Pancreas (tissue), 10 donors: Measurements from ENCODE around the gene MAN1A1. TPM values are rescaled to one million over a fixed set of nuclear protein-coding genes. Genes with fewer than 3 reads are reported as not detected.
A peak's percentile ranks its signal among the peaks of the same experiment; 100 is the strongest.

Experiments used
- ATAC-seq, 4 donors: fragments of 200-7000 bp; cut with Tn5 transposase; one replicate each; pipeline versions ENCODE4 v1.8.0 to v1.9.1; 2020; ENCODE audit warnings: mild to moderate bottlenecking in 4 of 4, moderate library complexity in 4 of 4
- DNase-seq, 6 donors: peaks; one replicate each; pipeline ENCODE4 v3.0.0-alpha.2; 2020
- FAIRE-seq: peaks from 2 replicates; lab custom pipeline; 2012; peaks lifted over from hg19 to GRCh38; lab: Jason Lieb, UNC
- H3K27ac ChIP-seq, 4 donors: fragments of 200-600 bp; sonication (generic); 1 replicate in 3 of 4; 2 replicates in 1 of 4; pipeline versions ENCODE4 v1.5.0 to v1.8.0; 2020
- H3K27me3 ChIP-seq, 4 donors: fragments of 200-600 bp; one replicate each; pipeline ENCODE4 v1.8.0; 2021
- H3K36me3 ChIP-seq, 3 donors: fragments of 200-600 bp; sonication (generic) in 1 of 3; one replicate each; pipeline versions ENCODE4 v1.5.0 to v1.8.0; 2020 to 2021
- H3K4me1 ChIP-seq, 3 donors: fragments of 200-600 bp; one replicate each; pipeline ENCODE4 v1.8.0; 2021
- H3K4me3 ChIP-seq, 4 donors: fragments of 200-600 bp; sonication (generic) in 2 of 4; one replicate each; pipeline versions ENCODE4 v1.5.0 to v1.8.0; 2020 to 2021
- H3K9me3 ChIP-seq, 4 donors: fragments of 200-600 bp; one replicate each; pipeline ENCODE4 v1.8.0; 2021
- CTCF ChIP-seq, 4 donors: fragments of 200-600 bp; sonication (generic) in 3 of 4; IDR thresholded peaks; one replicate each; pipeline versions ENCODE4 v1.5.0 to v1.8.0; 2021; ENCODE audit warnings: antibody characterized with exemption in 4 of 4
- WGBS, 2 donors: extraction: QIAGEN DNeasy Blood & Tissue Kit; methylation state at CpG; one replicate each; pipeline ENCODE4 v1.1.7; 2013; 5-methylcytosine and 5-hydroxymethylcytosine counted together
- intact Hi-C, 3 donors: fragments of 100-400 bp; cut with DNase I; formaldehyde crosslinking; loops; one replicate each; pipeline versions ENCODE4 v1.11.1 to v1.14.2; 2022
- polyA plus RNA-seq, 2 donors: library from polyadenylated mRNA; stranded (reverse); fragments of 200-250 nt; gene quantifications; one replicate each; pipeline ENCODE4 v1.2.3, GENCODE V29; 2013
- total RNA-seq, 6 donors: library from RNA; stranded (reverse); fragmentation: NEBNext Ultra II Directional in 4 of 6; extraction: Animal tissue kit (Norgen Biotek cat#: 25700) in 4 of 6; gene quantifications; one replicate each; pipeline versions ENCODE4 v1.2.1 to v1.2.4, GENCODE V29; 2021 to 2023
- donor health status: healthy with polysubstance abuse.
- donor health status: DM: no; HTN: no; CAD: no; lungs with moderate emphysema.
- donor health status: DM: no; HTN: no; CAD: no.
- donor health status: control.
- donor health status: control.
- donor health status: Bipolar disorder and iron deficiency.
- donor health status: DM: yes; HTN: yes; CAD: no.
- donor health status: DM: no; HTN: no; CAD: no.
- donor health status: DM: no; HTN: no; CAD: no.
- donor health status: DM: yes; HTN: yes; CAD: no.

The MAN1A1 gene
- total and polyA plus RNA-seq, 8 donors: 11.7 to 86.1 (median 30.7) TPM

- no peaks in the 10 kb centered on the region for H3K36me3 ChIP-seq
- H3K27me3 ChIP-seq: no peaks in the 10 kb centered on the region
- H3K4me3 ChIP-seq: no peak overlapping the region
- H3K4me1 ChIP-seq: no peaks in the 10 kb centered on the region
- H3K9me3 ChIP-seq: no peaks in the 10 kb centered on the region
- FAIRE-seq: no peak
- intact Hi-C loops: no loop called here
- no peak overlapping the region for H3K27ac ChIP-seq
- no peak for ATAC-seq
- no peak for DNase-seq
- TF ChIP-seq CTCF (IDR thresholded peaks at IDR 0.05): no peak
- 96 to 97% methylated on average over 4 of the region's 4 CpGs for WGBS, 2 donors
These were observed 100.2 kb downstream of the MAN1A1 start for GRCh38 chr6:119249319-119249718.

GRCh38 chr6:119247504-119247903 lies 102.1 kb downstream of the MAN1A1 start:
- Histone ChIP-seq H3K4me3 (no peak overlapping the region), H3K36me3 (no peaks in the 10 kb centered on the region), H3K27ac (no peak overlapping the region), H3K27me3 (no peaks in the 10 kb centered on the region), H3K9me3 (no peaks in the 10 kb centered on the region), H3K4me1 (no peaks in the 10 kb centered on the region)
- intact Hi-C loops: no loop called here
- DNase-seq (no peak), ATAC-seq (no peak), FAIRE-seq (no peak)
- WGBS, 2 donors: 74 to 87% methylated on average over 3 of the region's 3 CpGs
- no peak for TF ChIP-seq CTCF (IDR thresholded peaks at IDR 0.05)

GRCh38 chr6:119243657-119244056 lies 105.9 kb downstream of the MAN1A1 start:
- FAIRE-seq: peak; percentile 13
- H3K4me1 ChIP-seq: peaks cover 0 to 10% (median 8%) of the 10 kb centered on the region in 3 donors
- no peaks in the 10 kb centered on the region for H3K36me3 ChIP-seq

GRCh38 chr6:119243037-119243436 lies 106.5 kb downstream of the MAN1A1 start:
- no peak overlapping the region for H3K4me3 ChIP-seq
- no peaks in the 10 kb centered on the region for H3K27me3 ChIP-seq
- no peak overlapping the region for H3K27ac ChIP-seq
- no peak for ATAC-seq
- no peaks in the 10 kb centered on the region for H3K9me3 ChIP-seq
- intact Hi-C loops: no loop called here
- no peak for TF ChIP-seq CTCF (IDR thresholded peaks at IDR 0.05)
- H3K4me1 ChIP-seq: peaks cover 0 to 10% (median 8%) of the 10 kb centered on the region in 3 donors
- DNase-seq: no peak
- H3K36me3 ChIP-seq: no peaks in the 10 kb centered on the region
- FAIRE-seq: peak; percentile 64

More at GRCh38 chr6:119243657-119244056, 105.9 kb downstream of the MAN1A1 start:
- DNase-seq: no peak
- intact Hi-C loops: no loop called here
- no peak for ATAC-seq
- no peak overlapping the region for H3K4me3 ChIP-seq
- no peak for TF ChIP-seq CTCF (IDR thresholded peaks at IDR 0.05)
- WGBS, 2 donors: 55 to 73% methylated on average over 2 of the region's 2 CpGs
- no peaks in the 10 kb centered on the region for H3K27me3 ChIP-seq
- no peak overlapping the region for H3K27ac ChIP-seq
- no peaks in the 10 kb centered on the region for H3K9me3 ChIP-seq

GRCh38 chr6:119241540-119242309 lies 107.8 kb downstream of the MAN1A1 start:
- no peak for DNase-seq
- TF ChIP-seq CTCF (IDR thresholded peaks at IDR 0.05): no peak
- no peak overlapping the region for H3K4me3 ChIP-seq
- no peaks in the 10 kb centered on the region for H3K9me3 ChIP-seq
- intact Hi-C loops: no loop called here
- no peak overlapping the region for H3K27ac ChIP-seq
- peak in 1 of 4 donors; percentile 19 for ATAC-seq
- 73 to 74% methylated on average over 3 of the region's 3 CpGs for WGBS, 2 donors
- no peaks in the 10 kb centered on the region for H3K36me3 ChIP-seq
- FAIRE-seq: no peak
- H3K4me1 ChIP-seq: peaks cover 0 to 10% (median 8%) of the 10 kb centered on the region in 3 donors
- H3K27me3 ChIP-seq: no peaks in the 10 kb centered on the region
